ENCODE data around the gene SLC48A1. TPM values are rescaled to one million over a fixed set of nuclear protein-coding genes. Genes with fewer than 3 reads are reported as not detected.

The SLC48A1 gene
- total and polyA plus RNA-seq, 2 donors (not counting 3 experiments of a cell fraction or from before 2014, with no cell fraction given) = 17.3 to 20.3 TPM

DNA sequence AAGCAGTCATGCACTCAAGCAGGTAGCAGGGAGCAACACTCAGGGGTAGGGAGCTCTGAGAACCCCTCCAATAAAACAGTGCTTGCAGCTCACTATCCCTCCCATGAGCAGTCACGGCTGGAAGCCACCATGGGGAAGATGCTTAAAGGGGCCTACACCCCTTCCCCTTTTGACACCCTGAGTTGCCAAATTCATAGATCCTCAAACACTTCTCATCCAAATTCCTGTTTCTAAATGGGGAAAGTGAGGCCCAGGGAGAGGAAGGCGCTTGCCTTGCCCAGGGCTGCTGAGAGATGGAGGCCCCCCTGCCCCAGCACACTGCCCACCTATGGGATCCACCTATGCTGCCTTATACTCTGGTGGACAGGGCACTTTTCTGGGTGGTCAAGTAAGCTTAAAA, 40.5 kb upstream of the SLC48A1 start:
- dilution Hi-C loops (cut with MboI; ENCODE audit: extremely low pct_ligation_motif_present, low sequenced_read_pairs) = no loop called here
- TF ChIP-seq JUN (IDR thresholded peaks at IDR 0.05; ENCODE audit: borderline replicate concordance, insufficient read depth, insufficient read length, low read depth) = no peak
- no peak for TF ChIP-seq GATA2 (IDR thresholded peaks at IDR 0.05; ENCODE audit: insufficient read depth, insufficient read length, low read depth, low read length)
- TF ChIP-seq, protein P1, sequence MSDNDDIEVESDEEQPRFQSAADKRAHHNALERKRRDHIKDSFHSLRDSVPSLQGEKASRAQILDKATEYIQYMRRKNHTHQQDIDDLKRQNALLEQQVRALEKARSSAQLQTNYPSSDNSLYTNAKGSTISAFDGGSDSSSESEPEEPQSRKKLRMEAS (IDR thresholded peaks at IDR 0.05; ENCODE audit: insufficient read depth, insufficient read length) = no peak
- no peak for TF ChIP-seq EZH2 (IDR thresholded peaks at IDR 0.05; ENCODE audit: borderline replicate concordance, low read depth, low read length, severe bottlenecking)
- TF ChIP-seq MYC (IDR thresholded peaks at IDR 0.05; ENCODE audit: low read depth, low read length) = no peak
- no peak for TF ChIP-seq FOS (IDR thresholded peaks at IDR 0.05; ENCODE audit: borderline replicate concordance, insufficient read depth, low read length)
- TF ChIP-seq POLR2AphosphoS5 (IDR thresholded peaks at IDR 0.05; ENCODE audit: insufficient read depth, low read depth, low read length) = no peak
- TF ChIP-seq POLR2A (IDR thresholded peaks at IDR 0.05; ENCODE audit: low read depth, low read length) = no peak
- TF ChIP-seq, protein P2, sequence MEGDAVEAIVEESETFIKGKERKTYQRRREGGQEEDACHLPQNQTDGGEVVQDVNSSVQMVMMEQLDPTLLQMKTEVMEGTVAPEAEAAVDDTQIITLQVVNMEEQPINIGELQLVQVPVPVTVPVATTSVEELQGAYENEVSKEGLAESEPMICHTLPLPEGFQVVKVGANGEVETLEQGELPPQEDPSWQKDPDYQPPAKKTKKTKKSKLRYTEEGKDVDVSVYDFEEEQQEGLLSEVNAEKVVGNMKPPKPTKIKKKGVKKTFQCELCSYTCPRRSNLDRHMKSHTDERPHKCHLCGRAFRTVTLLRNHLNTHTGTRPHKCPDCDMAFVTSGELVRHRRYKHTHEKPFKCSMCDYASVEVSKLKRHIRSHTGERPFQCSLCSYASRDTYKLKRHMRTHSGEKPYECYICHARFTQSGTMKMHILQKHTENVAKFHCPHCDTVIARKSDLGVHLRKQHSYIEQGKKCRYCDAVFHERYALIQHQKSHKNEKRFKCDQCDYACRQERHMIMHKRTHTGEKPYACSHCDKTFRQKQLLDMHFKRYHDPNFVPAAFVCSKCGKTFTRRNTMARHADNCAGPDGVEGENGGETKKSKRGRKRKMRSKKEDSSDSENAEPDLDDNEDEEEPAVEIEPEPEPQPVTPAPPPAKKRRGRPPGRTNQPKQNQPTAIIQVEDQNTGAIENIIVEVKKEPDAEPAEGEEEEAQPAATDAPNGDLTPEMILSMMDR (IDR thresholded peaks at IDR 0.05; ENCODE audit: extremely low read depth in 1 of 2, insufficient read depth in 1 of 2, low read depth in 1 of 2, low read length in 2 of 2) = no peak
- H3K27me3 ChIP-seq (ENCODE audit: control insufficient read depth in 2 of 2, insufficient read depth in 2 of 2, low read length in 2 of 2) = no peaks in the 10 kb centered on the region
- H3K4me1 ChIP-seq (ENCODE audit: control insufficient read depth, extremely low read depth, insufficient read depth, low read length) = peaks cover 3% of the 10 kb centered on the region
- FAIRE-seq = no peak
- H4K20me1 ChIP-seq (replicated peaks; ENCODE audit: control insufficient read depth, extremely low read depth, insufficient read depth, low read length) = no peaks in the 10 kb centered on the region
- no peaks in the 10 kb centered on the region for H3K9me3 ChIP-seq (replicated peaks; ENCODE audit: control insufficient read depth, insufficient read depth, low read length)
- no peak overlapping the region for H3K27ac ChIP-seq (ENCODE audit: insufficient read depth, low read depth, low read length)
- H3K9me1 ChIP-seq (replicated peaks; ENCODE audit: control insufficient read depth, extremely low read depth, insufficient read depth, low read length) = no peaks in the 10 kb centered on the region
- intact Hi-C loops (cut with micrococcal nuclease) = no loop called here
- peaks cover 0 to 5% of the 10 kb centered on the region in 2 experiments for H3K36me3 ChIP-seq (ENCODE audit: control insufficient read depth in 2 of 2, extremely low read depth in 1 of 2, insufficient read depth in 2 of 2, low read length in 2 of 2)
- ChIA-PET POLR2A (no interaction called here), CTCF (interaction anchor here (1.4 to 5.9 kb wide), 7 partner anchors 10 to 217 kb away, joined by 3 to 35 read pairs (median 5); partner anchors contain the start of gene RAPGEF3)
- H3K9ac ChIP-seq (replicated peaks; ENCODE audit: extremely low read depth, insufficient read depth, low read length) = no peak overlapping the region
- DNase-seq (ENCODE audit: low read depth, low spot score) = no peak
- no peak overlapping the region for H3K4me2 ChIP-seq (ENCODE audit: insufficient read depth, low read length)
- no peak overlapping the region for H2AFZ ChIP-seq (ENCODE audit: low read depth, low read length)
- H3K79me2 ChIP-seq (ENCODE audit: control insufficient read depth, insufficient read depth, low read length) = no peaks in the 10 kb centered on the region
- no peak overlapping the region for H3K4me3 ChIP-seq (replicated peaks in 1 of 3; ENCODE audit: insufficient read depth in 1 of 3, low read depth in 1 of 3, low read length in 3 of 3)
- no TSS peak for BruUV-seq (replicated peaks)

Measured in endothelial cell of umbilical vein (primary cell).